Spleen (tissue), 11 donors: ENCODE results near the gene PTPRN2. TPM values are rescaled to one million over a fixed set of nuclear protein-coding genes. Genes with fewer than 3 reads are reported as not detected.

ENCODE experiments used
- DNase-seq: peaks from one replicate; pipeline ENCODE4 v3.0.0-alpha.2; 2020
- H3K27ac ChIP-seq, 8 donors: fragments of 200-600 bp; sonication (generic) in 7 of 8; 1 replicate in 4 of 8; 2 replicates in 4 of 8; pipeline versions ENCODE4 v1.5.0 to v1.8.0; 2016 to 2021; ENCODE audit warnings: inconsistent platforms in 4 of 8, mild to moderate bottlenecking in 4 of 8, moderate library complexity in 1 of 8
- H3K27me3 ChIP-seq, 7 donors: fragments of 200-600 bp; sonication (generic) in 6 of 7; replicated peaks in 1 of 7; 1 replicate in 4 of 7; 2 replicates in 3 of 7; pipeline versions ENCODE4 v1.5.0 to v1.8.0; 2016 to 2021; ENCODE audit warnings: inconsistent platforms in 3 of 7, mild to moderate bottlenecking in 1 of 7
- H3K36me3 ChIP-seq, 6 donors: fragments of 200-600 bp; sonication (generic) in 5 of 6; 1 replicate in 4 of 6; 2 replicates in 2 of 6; pipeline versions ENCODE4 v1.5.0 to v1.8.0; 2016 to 2021; ENCODE audit warnings: inconsistent platforms in 2 of 6
- H3K4me1 ChIP-seq, 6 donors: fragments of 200-600 bp; sonication (generic) in 5 of 6; 1 replicate in 3 of 6; 2 replicates in 3 of 6; pipeline versions ENCODE4 v1.5.0 to v1.8.0; 2016 to 2021; ENCODE audit warnings: inconsistent platforms in 3 of 6
- H3K4me3 ChIP-seq, 8 donors: fragments of 200-600 bp; sonication (generic) in 7 of 8; 1 replicate in 4 of 8; 2 replicates in 4 of 8; pipeline versions ENCODE4 v1.5.0 to v1.8.0; 2016 to 2021; ENCODE audit warnings: inconsistent platforms in 4 of 8, mild to moderate bottlenecking in 4 of 8, moderate library complexity in 2 of 8
- H3K9me3 ChIP-seq, 8 donors: fragments of 200-600 bp; sonication (generic) in 7 of 8; 1 replicate in 4 of 8; 2 replicates in 4 of 8; pipeline versions ENCODE4 v1.5.0 to v1.8.0; 2016 to 2021; ENCODE audit warnings: inconsistent platforms in 4 of 8
- POLR2A ChIP-seq, 3 donors: fragments of 450-650 bp; IDR thresholded peaks; one replicate each; pipeline ENCODE4 v1.5.1; 2017; ENCODE audit warnings: antibody characterized with exemption in 3 of 3, mild to moderate bottlenecking in 1 of 3
- POLR2AphosphoS5 ChIP-seq, 3 donors: sonication (generic); formaldehyde crosslinking; IDR thresholded peaks; one replicate each; pipeline ENCODE4 v1.5.1; 2017; ENCODE audit warnings: antibody characterized with exemption in 3 of 3
- WGBS, 5 donors: extraction: QIAGEN DNeasy Blood & Tissue Kit in 3 of 5; methylation state at CpG; one replicate each; pipeline versions ENCODE4 v1.1.5 to v1.1.7; 2013 to 2018; 5-methylcytosine and 5-hydroxymethylcytosine counted together
- intact Hi-C: fragments of 100-400 bp; cut with DNase I; formaldehyde crosslinking; loops from one replicate; pipeline ENCODE4 v1.15.0; 2023; ENCODE audit warnings: low total_unique reads
- polyA plus RNA-seq, 3 donors: library from polyadenylated mRNA; stranded (reverse); fragments of 200-250 nt; gene quantifications; one replicate each; pipeline ENCODE4 v1.2.1, GENCODE V29; 2013
- total RNA-seq, 7 donors: library from RNA; depleted of rRNA in 3 of 7; stranded (reverse); fragments of >200 nt in 3 of 7; fragmentation: NEBNext Ultra II Directional in 4 of 7; extraction: Animal tissue kit (Norgen Biotek cat#: 25700) in 4 of 7; gene quantifications; one replicate each; pipeline versions ENCODE4 v1.1.0 to v1.2.1, GENCODE V29; 2016 to 2021
- TF ChIP-seq, protein P1 (sequence below), 11 experiments: fragments of 200-600 bp in 7 of 11; fragments of 450-650 bp in 4 of 11; sonication (generic) in 4 of 11; IDR thresholded peaks in 8 of 11; conservative IDR thresholded peaks in 3 of 11; 1 replicate in 7 of 11; 2 replicates in 4 of 11; pipeline versions ENCODE4 v1.4.0 to v1.8.0; 2016 to 2021; ENCODE audit warnings: antibody characterized with exemption in 11 of 11, inconsistent platforms in 4 of 11, mild to moderate bottlenecking in 1 of 11
- donor health status: healthy with polysubstance abuse.
- donor health status: DM: no; HTN: no; CAD: no; lungs with moderate emphysema.
- donor health status: DM: no; HTN: no; CAD: no.
- donor health status: Bipolar disorder and iron deficiency.
- donor health status: healthy.
- donor health status: DM: no; HTN: no; CAD: no.
- donor health status: DM: yes; HTN: yes; CAD: no.

PTPRN2 gene
- total and polyA plus RNA-seq, 10 donors: 7.0 to 22.8 (median 16.8) TPM

GRCh38 chr7:157994319-157994718 lies 593.3 kb downstream of the PTPRN2 start:
- 77 to 86% (median 82%) methylated on average over 14 of the region's 14 CpGs for WGBS, 5 donors
- TF ChIP-seq POLR2A (IDR thresholded peaks at IDR 0.05) (no peak), POLR2AphosphoS5 (IDR thresholded peaks at IDR 0.05) (no peak)
- TF ChIP-seq, protein P1, sequence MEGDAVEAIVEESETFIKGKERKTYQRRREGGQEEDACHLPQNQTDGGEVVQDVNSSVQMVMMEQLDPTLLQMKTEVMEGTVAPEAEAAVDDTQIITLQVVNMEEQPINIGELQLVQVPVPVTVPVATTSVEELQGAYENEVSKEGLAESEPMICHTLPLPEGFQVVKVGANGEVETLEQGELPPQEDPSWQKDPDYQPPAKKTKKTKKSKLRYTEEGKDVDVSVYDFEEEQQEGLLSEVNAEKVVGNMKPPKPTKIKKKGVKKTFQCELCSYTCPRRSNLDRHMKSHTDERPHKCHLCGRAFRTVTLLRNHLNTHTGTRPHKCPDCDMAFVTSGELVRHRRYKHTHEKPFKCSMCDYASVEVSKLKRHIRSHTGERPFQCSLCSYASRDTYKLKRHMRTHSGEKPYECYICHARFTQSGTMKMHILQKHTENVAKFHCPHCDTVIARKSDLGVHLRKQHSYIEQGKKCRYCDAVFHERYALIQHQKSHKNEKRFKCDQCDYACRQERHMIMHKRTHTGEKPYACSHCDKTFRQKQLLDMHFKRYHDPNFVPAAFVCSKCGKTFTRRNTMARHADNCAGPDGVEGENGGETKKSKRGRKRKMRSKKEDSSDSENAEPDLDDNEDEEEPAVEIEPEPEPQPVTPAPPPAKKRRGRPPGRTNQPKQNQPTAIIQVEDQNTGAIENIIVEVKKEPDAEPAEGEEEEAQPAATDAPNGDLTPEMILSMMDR (IDR thresholded peaks at IDR 0.05 in 8 of 11, conservative IDR thresholded peaks at IDR 0.05 in 3 of 11): no peak
- no peaks in the 10 kb centered on the region for H3K36me3 ChIP-seq

GRCh38 chr7:157993406-157994105 lies 594.1 kb downstream of the PTPRN2 start:
- peaks cover 0 to 11% (median 8%) of the 10 kb centered on the region in 8 donors for H3K9me3 ChIP-seq
- H3K4me3 ChIP-seq: no peak overlapping the region
- no peak for TF ChIP-seq POLR2AphosphoS5 (IDR thresholded peaks at IDR 0.05)
- TF ChIP-seq, protein P1 (IDR thresholded peaks at IDR 0.05 in 8 of 11, conservative IDR thresholded peaks at IDR 0.05 in 3 of 11): no peak
- TF ChIP-seq POLR2A (IDR thresholded peaks at IDR 0.05): no peak
- DNase-seq: peak; percentile 57
- H3K36me3 ChIP-seq: no peaks in the 10 kb centered on the region
- peaks cover 0 to 21% (median 0%) of the 10 kb centered on the region in 7 donors for H3K27me3 ChIP-seq
- H3K27ac ChIP-seq: no peak overlapping the region
- WGBS, 5 donors: 75 to 93% (median 85%) methylated on average over 17 to 18 of the region's 18 CpGs
- intact Hi-C loops: no loop called here
- H3K4me1 ChIP-seq: peaks cover 0 to 4% (median 0%) of the 10 kb centered on the region in 6 donors

More at GRCh38 chr7:157994319-157994718, 593.3 kb downstream of the PTPRN2 start:
- intact Hi-C loops: no loop called here
- Histone ChIP-seq H3K9me3 (peaks cover 0 to 11% (median 8%) of the 10 kb centered on the region in 8 donors), H3K4me1 (peaks cover 0 to 4% (median 0%) of the 10 kb centered on the region in 6 donors), H3K27ac (no peak overlapping the region), H3K4me3 (no peak overlapping the region), H3K27me3 (peaks cover 0 to 21% (median 0%) of the 10 kb centered on the region in 7 donors)
- no peak for DNase-seq

- H3K4me3 ChIP-seq: no peak overlapping the region
- H3K4me1 ChIP-seq: peaks cover 0 to 4% (median 0%) of the 10 kb centered on the region in 6 donors
- no peak overlapping the region for H3K27ac ChIP-seq
- peaks cover 0 to 11% (median 8%) of the 10 kb centered on the region in 8 donors for H3K9me3 ChIP-seq
- 82 to 92% (median 91%) methylated on average over 17 of the region's 17 CpGs for WGBS, 5 donors
- H3K27me3 ChIP-seq: peaks cover 0 to 27% (median 0%) of the 10 kb centered on the region in 7 donors
- intact Hi-C loops: no loop called here
- TF ChIP-seq POLR2A (IDR thresholded peaks at IDR 0.05): no peak
- TF ChIP-seq, protein P1 (IDR thresholded peaks at IDR 0.05 in 8 of 11, conservative IDR thresholded peaks at IDR 0.05 in 3 of 11): no peak
- no peak for TF ChIP-seq POLR2AphosphoS5 (IDR thresholded peaks at IDR 0.05)
- DNase-seq: peak; percentile 61
- H3K36me3 ChIP-seq: no peaks in the 10 kb centered on the region
Observed at GRCh38 chr7:157992511-157993160, 595.0 kb downstream of the PTPRN2 start.

DNA sequence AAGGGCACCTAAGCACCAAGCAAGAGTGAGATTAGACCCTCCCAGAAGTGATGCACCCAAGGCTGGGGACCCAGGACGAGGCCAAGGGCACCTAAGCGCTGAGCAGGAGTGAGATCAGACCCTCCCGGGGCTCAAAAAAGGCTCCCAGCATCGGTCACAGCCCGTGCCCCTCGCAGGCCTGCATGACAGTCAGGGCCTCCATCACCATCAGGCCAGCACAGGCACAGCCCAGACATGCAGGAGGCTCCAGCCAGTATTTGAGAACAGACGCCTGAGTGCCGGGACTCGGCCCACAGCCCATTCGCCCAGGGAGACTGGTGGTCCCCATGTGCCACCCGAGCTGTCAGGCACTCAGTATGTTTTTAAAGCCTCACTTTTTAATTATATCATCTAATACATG lies 595.9 kb downstream of the PTPRN2 start:
- WGBS, 5 donors: 72 to 89% (median 85%) methylated on average over 7 to 11 of the region's 11 CpGs
- Histone ChIP-seq H3K4me3 (no peak overlapping the region), H3K36me3 (no peaks in the 10 kb centered on the region), H3K9me3 (peaks cover 0 to 11% (median 8%) of the 10 kb centered on the region in 8 donors), H3K27me3 (peaks cover 0 to 22% (median 0%) of the 10 kb centered on the region in 7 donors), H3K4me1 (peaks cover 0 to 4% (median 0%) of the 10 kb centered on the region in 6 donors), H3K27ac (no peak overlapping the region)
- intact Hi-C loops: no loop called here
- TF ChIP-seq, protein P1 (IDR thresholded peaks at IDR 0.05 in 8 of 11, conservative IDR thresholded peaks at IDR 0.05 in 3 of 11): no peak
- TF ChIP-seq POLR2AphosphoS5 (IDR thresholded peaks at IDR 0.05) (no peak), POLR2A (IDR thresholded peaks at IDR 0.05) (no peak)
- DNase-seq: peak; percentile 63
